Natural killer cell (primary cell): ENCODE measurements around the gene ZDHHC20. TPM values are rescaled to one million over a fixed set of nuclear protein-coding genes. Genes with fewer than 3 reads are reported as not detected.

Experiments used
- ATAC-seq, 3 donors: fragments of 150-1000 bp in 2 of 3; fragments of 200-7000 bp in 1 of 3; cut with Tn5 transposase; 1 replicate in 1 of 3; 2 replicates in 2 of 3; pipeline ENCODE4 v1.10.0; 2021; ENCODE audit warnings: mild to moderate bottlenecking in 2 of 3, moderate library complexity in 2 of 3
- DNase-seq, 2 donors: peaks; one replicate each; pipeline versions ENCODE4 v3.0.0 to v3.0.0-alpha.2; 2013 to 2021; ENCODE audit warnings: mixed read lengths in 1 of 2
- H3K27ac ChIP-seq: one replicate; pipeline ENCODE4 v1.5.1; 2013; ENCODE audit warnings: mild to moderate bottlenecking, low read length
- H3K27me3 ChIP-seq: one replicate; pipeline ENCODE4 v1.6.1; 2013; ENCODE audit warnings: low read length; ENCODE audit not compliant: control insufficient read depth, insufficient read depth
- H3K36me3 ChIP-seq: one replicate; pipeline ENCODE4 v1.6.1; 2013; ENCODE audit warnings: low read length; ENCODE audit not compliant: control insufficient read depth, insufficient read depth
- H3K4me1 ChIP-seq: one replicate; pipeline ENCODE4 v1.6.1; 2013; ENCODE audit warnings: low read length; ENCODE audit not compliant: control insufficient read depth, insufficient read depth
- H3K4me3 ChIP-seq: one replicate; pipeline ENCODE4 v1.5.1; 2013; ENCODE audit warnings: low read length
- H3K9me3 ChIP-seq: one replicate; pipeline ENCODE4 v1.6.1; 2013; ENCODE audit warnings: low read length; ENCODE audit not compliant: control insufficient read depth, insufficient read depth
- H3K27ac Mint-ChIP-seq, 2 donors: one replicate each; pipeline ENCODE4 v1.8.0; 2022; ENCODE audit warnings: mild to moderate bottlenecking in 2 of 2, mixed read lengths in 2 of 2, moderate library complexity in 1 of 2
- H3K27me3 Mint-ChIP-seq, 2 donors: one replicate each; pipeline ENCODE4 v1.8.0; 2022; ENCODE audit warnings: low read depth in 2 of 2, mixed read lengths in 2 of 2
- H3K36me3 Mint-ChIP-seq: one replicate; pipeline ENCODE4 v1.8.0; 2022; ENCODE audit warnings: mixed read lengths
- H3K4me1 Mint-ChIP-seq, 2 donors: one replicate each; pipeline ENCODE4 v1.8.0; 2022; ENCODE audit warnings: mixed read lengths in 2 of 2
- H3K4me3 Mint-ChIP-seq: one replicate; pipeline ENCODE4 v1.8.0; 2022; ENCODE audit warnings: mild to moderate bottlenecking, moderate library complexity, mixed read lengths
- H3K9me3 Mint-ChIP-seq, 2 donors: one replicate each; pipeline ENCODE4 v1.8.0; 2022; ENCODE audit warnings: mixed read lengths in 2 of 2
- CTCF ChIP-seq: fragments of 200-600 bp; IDR thresholded peaks from one replicate; pipeline ENCODE4 v1.8.0; 2022; ENCODE audit warnings: antibody characterized with exemption
- WGBS: methylation state at CpG from one replicate; pipeline ENCODE4 v1.1.7; 2013; ENCODE audit warnings: missing lambda C conversion rate; ENCODE audit not compliant: insufficient coverage; 5-methylcytosine and 5-hydroxymethylcytosine counted together
- intact Hi-C: fragments of 100-400 bp; cut with micrococcal nuclease; formaldehyde crosslinking; loops from one replicate; pipeline ENCODE4 v1.14.2; 2022
- total RNA-seq, 4 donors: library from RNA; stranded (reverse); fragments of 120-200 nt in 1 of 4; gene quantifications; one replicate each; pipeline versions ENCODE4 v1.2.3 to v1.2.4, GENCODE V29; 2013 to 2022

The ZDHHC20 gene
- total RNA-seq, 3 donors from 2014 or later (not counting 1 experiment from before 2014, with no cell fraction given) = 85.1 to 116 (median 93.4) TPM

DNA sequence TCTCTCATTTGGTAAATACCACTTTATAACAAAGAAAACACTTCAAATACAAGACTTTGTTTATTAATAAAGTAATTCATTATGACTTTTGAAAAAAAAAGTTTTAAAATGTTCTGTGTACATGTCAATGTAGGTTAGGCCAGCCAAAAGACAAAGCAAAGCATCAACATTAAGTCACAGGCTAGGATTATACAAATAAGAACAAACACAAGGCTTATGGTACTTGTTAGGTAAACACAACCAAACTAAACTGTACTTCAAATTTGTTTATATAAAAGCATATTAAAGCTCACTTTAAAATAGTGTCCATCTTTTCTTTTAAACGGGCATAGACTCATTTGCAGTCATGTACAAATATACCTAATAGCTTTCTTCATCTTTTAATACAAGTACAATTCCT lies 86.6 kb downstream of the ZDHHC20 start:
- intact Hi-C loops = no loop called here

DNA sequence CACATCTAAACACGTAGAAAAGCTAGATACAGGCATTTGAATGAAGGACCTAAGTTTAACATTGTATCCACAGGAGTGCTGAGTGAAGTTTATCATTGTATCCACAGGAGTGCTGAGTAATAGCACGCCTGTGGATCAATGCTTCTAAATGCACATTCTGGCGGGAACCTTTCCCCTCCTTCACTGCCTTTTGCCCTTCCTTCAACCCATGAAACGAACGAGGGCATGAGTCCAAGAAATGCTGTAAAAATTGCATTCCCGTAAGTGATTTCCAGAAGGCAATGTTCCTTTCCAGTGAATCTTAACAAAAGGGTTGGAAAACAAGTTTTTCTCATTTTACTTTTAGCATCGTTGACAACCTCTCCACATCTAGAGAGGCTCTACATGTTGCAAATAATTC lies 88.1 kb downstream of the ZDHHC20 start:
- Histone ChIP-seq H3K4me3 (no peak overlapping the region), H3K27ac (no peak overlapping the region), H3K36me3 (peaks cover 20% of the 10 kb centered on the region), H3K27me3 (no peaks in the 10 kb centered on the region), H3K4me1 (peaks cover 20% of the 10 kb centered on the region), H3K9me3 (no peaks in the 10 kb centered on the region)
- DNase-seq = no peak
- no peak for ATAC-seq
- H3K4me1 Mint-ChIP-seq = peaks cover 2 to 17% of the 10 kb centered on the region in 2 donors
- H3K4me3 Mint-ChIP-seq = peak overlapping the region; percentile 40
- intact Hi-C loops = no loop called here
- 92% methylated on average over 7 of the region's 7 CpGs for WGBS
- peak overlapping the region in 1 of 2 donors; percentile 60 for H3K27ac Mint-ChIP-seq
- no peaks in the 10 kb centered on the region for H3K27me3 Mint-ChIP-seq
- no peaks in the 10 kb centered on the region for H3K9me3 Mint-ChIP-seq
- TF ChIP-seq CTCF = no peak
- peaks cover 11% of the 10 kb centered on the region for H3K36me3 Mint-ChIP-seq

More for the DNA sequence above, 86.6 kb downstream of the ZDHHC20 start:
- H3K27ac ChIP-seq = no peak overlapping the region
- H3K4me3 Mint-ChIP-seq = no peak overlapping the region
- no peak for TF ChIP-seq CTCF
- no peaks in the 10 kb centered on the region for H3K9me3 ChIP-seq
- peaks cover 12% of the 10 kb centered on the region for H3K36me3 Mint-ChIP-seq
- ATAC-seq (no peak), DNase-seq (no peak)
- H3K36me3 ChIP-seq = peaks cover 31% of the 10 kb centered on the region
- H3K9me3 Mint-ChIP-seq = no peaks in the 10 kb centered on the region
- H3K27me3 Mint-ChIP-seq = no peaks in the 10 kb centered on the region
- H3K27ac Mint-ChIP-seq = peak overlapping the region in 1 of 2 donors; percentile 65
- H3K27me3 ChIP-seq = no peaks in the 10 kb centered on the region
- 86% methylated on average over 1 of the region's 1 CpG for WGBS
- no peak overlapping the region for H3K4me3 ChIP-seq
- peaks cover 0 to 14% of the 10 kb centered on the region in 2 donors for H3K4me1 Mint-ChIP-seq
- H3K4me1 ChIP-seq = peaks cover 9% of the 10 kb centered on the region

DNA sequence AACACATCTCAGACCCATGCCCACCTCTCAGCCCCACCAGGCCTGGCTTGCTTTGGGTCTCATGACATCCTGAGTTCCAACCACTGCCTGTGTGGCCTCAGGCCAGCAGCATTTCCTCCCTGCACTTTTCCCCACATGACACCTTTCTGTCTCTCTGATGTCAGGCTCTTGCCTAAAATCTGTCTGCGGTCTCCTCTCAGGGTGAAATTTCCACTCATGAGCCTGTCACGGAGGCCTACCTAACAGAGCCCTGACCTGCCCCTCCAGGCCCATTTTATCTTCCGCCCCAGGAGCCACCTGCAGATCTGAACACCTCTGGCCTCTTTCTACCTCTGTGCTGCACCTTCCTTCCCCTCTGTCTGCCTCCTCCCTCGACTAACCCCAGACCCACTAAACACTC lies 93.5 kb downstream of the ZDHHC20 start:
- peaks cover 37% of the 10 kb centered on the region for H3K4me1 ChIP-seq
- peak overlapping the region; percentile 64 for H3K27ac ChIP-seq
- no peaks in the 10 kb centered on the region for H3K9me3 ChIP-seq
- Mint-ChIP-seq H3K27ac (peak overlapping the region; percentile 84 to 86), H3K4me1 (peaks cover 18 to 42% of the 10 kb centered on the region in 2 donors), H3K36me3 (no peaks in the 10 kb centered on the region), H3K4me3 (peak overlapping the region; percentile 41), H3K9me3 (no peaks in the 10 kb centered on the region), H3K27me3 (no peaks in the 10 kb centered on the region)
- no peak for TF ChIP-seq CTCF
- H3K27me3 ChIP-seq = no peaks in the 10 kb centered on the region
- no peak overlapping the region for H3K4me3 ChIP-seq
- intact Hi-C loops = loop anchor here (1.0 kb wide), 1 partner anchor 93 kb away; no protein-coding TSS in a partner anchor
- DNase-seq = peak; percentile 31 to 64
- peak; percentile 80 to 90 (median 83) for ATAC-seq
- H3K36me3 ChIP-seq = no peaks in the 10 kb centered on the region
- 27% methylated on average over 4 of the region's 4 CpGs for WGBS

- Mint-ChIP-seq H3K9me3 (no peaks in the 10 kb centered on the region), H3K4me1 (peaks cover 18 to 42% of the 10 kb centered on the region in 2 donors), H3K27ac (peak overlapping the region; percentile 84 to 86), H3K27me3 (no peaks in the 10 kb centered on the region), H3K4me3 (peak overlapping the region; percentile 41), H3K36me3 (no peaks in the 10 kb centered on the region)
- H3K9me3 ChIP-seq = no peaks in the 10 kb centered on the region
- no peaks in the 10 kb centered on the region for H3K27me3 ChIP-seq
- no peak for TF ChIP-seq CTCF
- 92% methylated on average over 4 of the region's 4 CpGs for WGBS
- intact Hi-C loops = loop anchor here (1.0 kb wide), 1 partner anchor 93 kb away; no protein-coding TSS in a partner anchor
- ATAC-seq (peak in 1 of 3 donors; percentile 0), DNase-seq (no peak)
- peak overlapping the region; percentile 64 for H3K27ac ChIP-seq
- H3K4me1 ChIP-seq = peaks cover 37% of the 10 kb centered on the region
- H3K36me3 ChIP-seq = no peaks in the 10 kb centered on the region
- no peak overlapping the region for H3K4me3 ChIP-seq
These were observed 94.2 kb downstream of the ZDHHC20 start for GRCh38 chr13:21364916-21365315.
